RWPE1 (cell line): ENCODE measurements around the gene RPL36.
"Not testable (repeated sequence)": the region's sequence is repeated elsewhere in the genome, so short reads cannot be mapped to it uniquely, and the experiment has no call there.

Source experiments
- CTCF ChIA-PET: fragments of 350-600 bp; sonication (Branson Sonifier 250); formaldehyde crosslinking; extraction: SDS; loops from one replicate; lab custom pipeline; 2021; lab: Yijun Ruan, JAX
- POLR2A ChIA-PET: fragments of 400-600 bp; formaldehyde crosslinking; extraction: SDS; loops from one replicate; lab custom pipeline; 2020; ENCODE audit warnings: antibody characterized with exemption; ENCODE audit not compliant: low non-redundant PET; lab: Yijun Ruan, JAX
- DNase-seq: peaks from one replicate; pipeline ENCODE4 v3.0.0; 2012; ENCODE audit warnings: low spot score
- H3K27ac ChIP-seq: fragments of 450-650 bp; 2 replicates; pipeline ENCODE4 v1.5.1; 2017
- TF ChIP-seq, protein P1 (sequence below): fragments of 450-650 bp; conservative IDR thresholded peaks from 2 replicates; pipeline ENCODE4 v1.5.1; 2017; ENCODE audit warnings: low read depth, mild to moderate bottlenecking

RPL36 gene

DNA sequence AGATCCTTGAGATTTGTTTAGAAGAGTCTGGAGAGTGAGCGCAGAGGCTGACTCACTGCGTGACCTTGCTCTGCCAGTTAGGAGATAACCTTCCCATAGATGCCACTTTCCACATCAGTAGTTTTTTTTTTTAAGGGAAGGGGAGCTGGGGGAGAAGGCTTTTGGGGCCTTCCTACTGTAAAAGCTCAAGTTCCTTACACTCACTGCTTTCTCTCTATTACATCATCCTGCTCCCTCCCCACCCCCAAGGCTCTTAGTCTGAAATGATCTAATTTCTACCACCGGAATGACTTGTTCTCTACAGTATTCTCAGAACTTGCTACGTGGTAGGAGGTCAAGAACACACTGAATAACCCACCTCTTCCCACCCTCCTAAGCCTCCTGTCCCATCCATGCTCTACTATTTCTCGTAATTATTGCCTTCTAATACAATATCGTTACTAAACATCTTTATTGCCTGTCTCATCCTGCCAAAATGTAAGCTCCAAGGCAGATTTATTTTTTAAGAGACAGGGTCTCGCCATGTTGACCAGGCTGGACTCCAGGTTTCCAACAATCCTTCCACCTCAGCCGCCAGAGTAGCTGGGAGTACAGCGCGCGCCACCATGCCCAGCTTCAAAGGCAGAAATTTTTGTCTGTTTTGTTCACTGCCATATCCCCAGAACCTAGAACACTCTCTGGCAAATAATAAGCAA is 28.6 kb downstream of the RPL36 start:
- ChIA-PET POLR2A (interaction anchor here (0.7 kb wide), 1 partner anchor 27 kb away, joined by 4 read pairs; no protein-coding TSS in a partner anchor), CTCF (interaction anchor here (0.6 kb wide), 2 partner anchors 10 to 170 kb away, joined by 4 read pairs; no protein-coding TSS in a partner anchor)
- peak; percentile 58 for DNase-seq
- TF ChIP-seq, protein P1, sequence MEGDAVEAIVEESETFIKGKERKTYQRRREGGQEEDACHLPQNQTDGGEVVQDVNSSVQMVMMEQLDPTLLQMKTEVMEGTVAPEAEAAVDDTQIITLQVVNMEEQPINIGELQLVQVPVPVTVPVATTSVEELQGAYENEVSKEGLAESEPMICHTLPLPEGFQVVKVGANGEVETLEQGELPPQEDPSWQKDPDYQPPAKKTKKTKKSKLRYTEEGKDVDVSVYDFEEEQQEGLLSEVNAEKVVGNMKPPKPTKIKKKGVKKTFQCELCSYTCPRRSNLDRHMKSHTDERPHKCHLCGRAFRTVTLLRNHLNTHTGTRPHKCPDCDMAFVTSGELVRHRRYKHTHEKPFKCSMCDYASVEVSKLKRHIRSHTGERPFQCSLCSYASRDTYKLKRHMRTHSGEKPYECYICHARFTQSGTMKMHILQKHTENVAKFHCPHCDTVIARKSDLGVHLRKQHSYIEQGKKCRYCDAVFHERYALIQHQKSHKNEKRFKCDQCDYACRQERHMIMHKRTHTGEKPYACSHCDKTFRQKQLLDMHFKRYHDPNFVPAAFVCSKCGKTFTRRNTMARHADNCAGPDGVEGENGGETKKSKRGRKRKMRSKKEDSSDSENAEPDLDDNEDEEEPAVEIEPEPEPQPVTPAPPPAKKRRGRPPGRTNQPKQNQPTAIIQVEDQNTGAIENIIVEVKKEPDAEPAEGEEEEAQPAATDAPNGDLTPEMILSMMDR: no peak
- H3K27ac ChIP-seq: peak overlapping the region; percentile 96

- ChIA-PET CTCF (interaction anchor here (0.6 to 0.7 kb wide), 2 partner anchors 10 to 642 kb away, joined by 3 to 4 read pairs; partner anchors contain the start of gene CLPP), POLR2A (no interaction called here)
- DNase-seq: peak; percentile 29
- TF ChIP-seq, protein P1: no peak
- H3K27ac ChIP-seq: peak overlapping the region; percentile 96
Measured at GRCh38 chr19:5719274-5719960, 29.3 kb downstream of the RPL36 start.

GRCh38 chr19:5719961-5720790 is 30.1 kb downstream of the RPL36 start, which contains the start of the genes CATSPERD and LONP1:
Gene CATSPERD (plus strand): TSS chr19:5720637. CDS start chr19:5720738, 101 bp downstream.
Gene LONP1 (minus strand): TSS chr19:5720146. CDS start chr19:5720132, 14 bp downstream.
- H3K27ac ChIP-seq: peak within 1 kb of the TSS; percentile 96
- CTCF ChIA-PET: interaction anchor here (0.6 to 1.3 kb wide), 6 partner anchors 47 to 1995 kb away, joined by 3 to 4 read pairs (median 3); partner anchors contain the start of gene CLPP
- TF ChIP-seq, protein P1: peak; percentile 90
- POLR2A ChIA-PET: interaction anchor here (0.6 to 0.8 kb wide), 4 partner anchors 14 to 903 kb away, joined by 3 to 9 read pairs (median 4); no protein-coding TSS in a partner anchor
- peak; percentile 99 for DNase-seq

DNA sequence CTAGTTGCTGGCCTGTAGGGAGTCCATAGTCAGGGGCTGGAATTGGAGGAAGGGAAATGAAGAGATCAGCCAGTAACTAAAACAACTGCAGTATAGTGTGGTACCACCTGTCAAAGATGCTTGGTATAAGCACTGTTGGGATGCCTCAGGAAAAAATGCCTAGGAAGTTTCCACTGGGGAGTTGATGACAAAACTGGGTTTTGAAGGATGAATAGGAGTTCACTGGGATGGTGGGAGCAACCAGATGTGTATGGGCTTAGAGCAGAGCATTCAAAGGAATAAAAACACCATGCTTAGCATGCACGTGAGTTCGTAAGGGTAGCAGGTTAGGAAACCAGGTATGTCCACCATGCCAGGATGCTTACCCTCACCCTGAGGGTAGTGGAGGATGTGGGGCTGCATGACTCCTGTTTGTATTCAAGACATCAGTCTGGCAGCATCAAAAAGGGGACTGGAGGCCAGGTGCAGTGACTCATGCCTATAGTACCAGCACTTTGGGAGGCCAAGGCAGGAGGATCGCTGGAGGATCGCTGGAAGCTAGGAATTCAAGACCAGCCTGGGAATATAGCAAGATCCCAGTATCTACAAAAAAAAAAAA is 37.5 kb downstream of the RPL36 start:
- POLR2A ChIA-PET: no interaction called here
- TF ChIP-seq, protein P1: no peak
- CTCF ChIA-PET: no interaction called here
- no peak for DNase-seq
- no peak overlapping the region for H3K27ac ChIP-seq

DNA sequence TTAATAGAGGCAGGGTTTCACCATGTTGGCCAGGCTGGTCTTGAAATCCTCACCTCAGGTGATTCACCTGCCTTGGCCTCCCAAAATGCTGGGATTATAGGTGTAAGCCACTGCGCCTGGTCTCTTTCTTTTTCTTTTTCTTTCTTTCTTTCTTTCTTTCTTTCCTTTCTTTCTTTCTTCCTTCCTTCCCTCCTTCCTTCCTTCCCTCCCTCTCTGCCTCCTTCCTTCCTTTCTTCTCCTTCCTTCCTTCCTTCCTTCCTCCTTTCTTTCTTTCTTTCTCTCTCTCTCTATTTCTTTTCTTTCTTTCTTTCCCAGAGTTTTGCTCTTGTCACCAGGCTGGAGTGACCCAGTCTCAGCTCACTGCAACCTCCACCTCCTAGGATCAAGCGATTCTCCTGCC is 43.1 kb downstream of the RPL36 start:
- H3K27ac ChIP-seq, DNase-seq, POLR2A ChIA-PET, CTCF ChIA-PET: not testable (repeated sequence)

DNA sequence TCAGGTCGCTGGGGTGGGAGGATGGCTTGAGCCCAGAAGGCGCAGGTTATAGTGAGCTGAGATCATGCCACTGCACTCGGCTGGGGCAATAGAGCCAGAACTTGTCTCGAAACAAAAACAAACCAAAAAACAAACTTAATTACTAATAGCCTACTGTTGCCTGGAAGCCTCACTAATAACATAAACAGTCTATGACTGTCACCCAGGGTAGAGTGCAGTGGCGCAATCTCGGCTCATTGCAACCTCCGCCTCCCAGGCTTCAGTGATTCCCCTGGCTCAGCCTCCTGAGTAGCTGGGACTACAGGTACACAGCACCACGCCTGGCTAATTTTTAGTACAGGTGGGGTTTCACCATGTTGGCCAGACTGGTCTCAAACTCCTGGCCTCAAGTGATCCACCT is 48.3 kb downstream of the RPL36 start:
- no peak for DNase-seq
- ChIA-PET CTCF (no interaction called here), POLR2A (no interaction called here)
- H3K27ac ChIP-seq: no peak overlapping the region
- TF ChIP-seq, protein P1: no peak
